Cardiac fibroblast (primary cell): ENCODE measurements around the gene COBL.

Experiments used
- DNase-seq, 2 donors: peaks; one replicate each; pipeline versions ENCODE4 v3.0.0 to v3.0.0-alpha.2; 2010; ENCODE audit warnings: low read depth in 2 of 2
- H3K4me3 ChIP-seq, 2 donors: replicated peaks in 1 of 2; 1 replicate in 1 of 2; 2 replicates in 1 of 2; pipeline ENCODE4 v1.5.1; 2011; ENCODE audit warnings: low read depth in 2 of 2, low read length in 2 of 2, mild to moderate bottlenecking in 2 of 2, moderate library complexity in 1 of 2
- TF ChIP-seq, protein P1 (sequence below): IDR thresholded peaks from one replicate; pipeline ENCODE4 v1.5.1; 2011; ENCODE audit warnings: low read depth, mild to moderate bottlenecking, low read length, inconsistent platforms

Gene COBL

DNA sequence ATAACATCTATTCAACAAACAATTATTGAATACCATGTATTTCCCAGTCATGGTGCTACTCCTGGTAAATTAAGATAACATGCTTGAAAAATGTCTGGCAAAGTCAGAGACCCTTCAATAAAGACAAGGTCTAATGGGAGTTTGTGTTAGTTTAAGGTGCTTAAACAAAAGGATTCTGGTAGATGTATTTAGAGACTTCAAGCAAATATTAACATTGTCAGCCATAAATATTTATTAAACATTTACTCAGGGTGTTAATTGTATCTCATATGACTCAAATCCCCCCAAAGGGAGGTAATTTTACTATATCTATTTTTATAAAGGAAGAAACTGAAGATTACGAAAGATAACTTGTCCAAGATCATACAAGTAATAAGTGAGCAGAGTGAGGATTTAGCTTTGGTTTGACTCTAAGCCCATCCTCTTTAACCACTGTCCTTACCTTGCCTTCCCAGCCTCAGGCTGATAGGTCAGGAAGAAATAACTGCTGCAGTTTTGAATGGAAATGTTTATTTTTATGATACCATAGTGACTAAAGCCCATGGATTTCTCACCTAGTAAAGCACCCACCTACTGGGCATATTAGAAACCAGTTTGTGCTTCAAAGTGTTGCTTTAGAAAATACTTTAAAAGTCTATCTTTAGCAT, 215.4 kb downstream of the COBL start:
- TF ChIP-seq, protein P1, sequence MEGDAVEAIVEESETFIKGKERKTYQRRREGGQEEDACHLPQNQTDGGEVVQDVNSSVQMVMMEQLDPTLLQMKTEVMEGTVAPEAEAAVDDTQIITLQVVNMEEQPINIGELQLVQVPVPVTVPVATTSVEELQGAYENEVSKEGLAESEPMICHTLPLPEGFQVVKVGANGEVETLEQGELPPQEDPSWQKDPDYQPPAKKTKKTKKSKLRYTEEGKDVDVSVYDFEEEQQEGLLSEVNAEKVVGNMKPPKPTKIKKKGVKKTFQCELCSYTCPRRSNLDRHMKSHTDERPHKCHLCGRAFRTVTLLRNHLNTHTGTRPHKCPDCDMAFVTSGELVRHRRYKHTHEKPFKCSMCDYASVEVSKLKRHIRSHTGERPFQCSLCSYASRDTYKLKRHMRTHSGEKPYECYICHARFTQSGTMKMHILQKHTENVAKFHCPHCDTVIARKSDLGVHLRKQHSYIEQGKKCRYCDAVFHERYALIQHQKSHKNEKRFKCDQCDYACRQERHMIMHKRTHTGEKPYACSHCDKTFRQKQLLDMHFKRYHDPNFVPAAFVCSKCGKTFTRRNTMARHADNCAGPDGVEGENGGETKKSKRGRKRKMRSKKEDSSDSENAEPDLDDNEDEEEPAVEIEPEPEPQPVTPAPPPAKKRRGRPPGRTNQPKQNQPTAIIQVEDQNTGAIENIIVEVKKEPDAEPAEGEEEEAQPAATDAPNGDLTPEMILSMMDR: no peak
- H3K4me3 ChIP-seq: no peak overlapping the region
- DNase-seq: no peak

- peak; percentile 29 to 73 for DNase-seq
- TF ChIP-seq, protein P1: no peak
- H3K4me3 ChIP-seq: no peak overlapping the region
These were observed 226.2 kb downstream of the COBL start for GRCh38 chr7:51090411-51090810.

- no peak overlapping the region for H3K4me3 ChIP-seq
- no peak for DNase-seq
- TF ChIP-seq, protein P1: no peak
These were observed 231.4 kb downstream of the COBL start for GRCh38 chr7:51085034-51085692.

- H3K4me3 ChIP-seq: no peak overlapping the region
- TF ChIP-seq, protein P1: no peak
- no peak for DNase-seq
These were observed 232.5 kb downstream of the COBL start for GRCh38 chr7:51084121-51084520.

DNA sequence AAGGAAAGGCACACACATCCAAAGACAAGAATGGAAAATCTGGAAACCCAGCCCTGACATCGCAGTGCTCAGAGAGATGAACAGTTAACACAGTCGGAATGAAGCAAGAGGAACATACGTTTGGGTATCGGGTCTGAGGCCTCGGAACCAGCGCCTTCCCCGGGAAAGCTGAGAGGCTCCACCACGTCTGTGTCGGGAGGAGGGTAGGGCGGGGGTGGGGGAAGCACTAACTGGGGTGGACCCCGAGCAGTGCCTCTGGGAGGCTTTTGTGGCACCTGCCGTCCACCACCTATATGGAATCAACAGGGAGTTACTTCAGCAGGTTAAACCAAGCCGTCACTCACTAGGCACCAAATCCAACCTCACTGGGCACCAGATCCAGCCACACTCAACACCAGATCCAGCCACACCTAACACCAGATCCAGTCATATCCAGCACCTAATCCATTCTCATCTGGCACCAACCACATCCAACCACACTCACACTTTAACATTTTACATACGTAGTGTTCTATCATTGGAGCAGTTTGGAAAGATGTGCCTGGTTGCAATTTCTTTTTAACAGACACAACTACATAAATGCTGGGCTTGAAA, 233.6 kb downstream of the COBL start:
- TF ChIP-seq, protein P1: no peak
- DNase-seq: no peak
- no peak overlapping the region for H3K4me3 ChIP-seq

GRCh38 chr7:51082096-51082840, 234.3 kb downstream of the COBL start:
- DNase-seq: no peak
- no peak overlapping the region for H3K4me3 ChIP-seq
- TF ChIP-seq, protein P1: peak; percentile 20
